WTC11 (cell line): ENCODE results near the gene RIPOR2. TPM values are rescaled to one million over a fixed set of nuclear protein-coding genes. Genes with fewer than 3 reads are reported as not detected.

Source experiments
- ATAC-seq: fragments of 200-7000 bp; cut with Tn5 transposase; 2 replicates; pipeline ENCODE4 v1.10.0; 2021; ENCODE audit warnings: mild to moderate bottlenecking, moderate library complexity
- CTCF ChIA-PET: fragments of 300-600 bp; sonication (Branson Sonifier 250); formaldehyde crosslinking; loops from one replicate; lab custom pipeline; 2021; ENCODE audit warnings: antibody characterized with exemption; lab: Charles Lee
- POLR2A ChIA-PET: fragments of 350-600 bp; sonication (Branson Sonifier 250); formaldehyde crosslinking; loops from one replicate; lab custom pipeline; 2021; ENCODE audit warnings: antibody characterized with exemption; lab: Charles Lee
- DNase-seq: peaks from one replicate; pipeline ENCODE4 v3.0.0; 2021; ENCODE audit warnings: low spot score
- H3K27ac Mint-ChIP-seq: 2 replicates; pipeline ENCODE4 v1.8.0; 2021; ENCODE audit warnings: mixed read lengths
- H3K27me3 Mint-ChIP-seq: 2 replicates; pipeline ENCODE4 v1.8.0; 2021; ENCODE audit warnings: low read depth, mild to moderate bottlenecking, moderate library complexity, mixed read lengths
- H3K36me3 Mint-ChIP-seq: 2 replicates; pipeline ENCODE4 v1.8.0; 2021; ENCODE audit warnings: mixed read lengths
- H3K4me1 Mint-ChIP-seq: 2 replicates; pipeline ENCODE4 v1.8.0; 2022; ENCODE audit warnings: mixed read lengths
- H3K4me3 Mint-ChIP-seq: 2 replicates; pipeline ENCODE4 v1.8.0; 2021; ENCODE audit warnings: mild to moderate bottlenecking, moderate library complexity, mixed read lengths
- H3K9me3 Mint-ChIP-seq: 2 replicates; pipeline ENCODE4 v1.8.0; 2021; ENCODE audit warnings: mixed read lengths
- AR ChIP-seq: fragments of 250-450 bp; sonication (Bioruptor Pico); IDR thresholded peaks from 2 replicates; pipeline ENCODE4 v1.9.0; 2021; ENCODE audit warnings: mild to moderate bottlenecking
- ATF1 ChIP-seq: sonication (generic); formaldehyde crosslinking; IDR thresholded peaks from 2 replicates; pipeline ENCODE4 v1.8.1; 2023; ENCODE audit warnings: mild to moderate bottlenecking, moderate library complexity, missing genetic modification reagents
- E2F5 ChIP-seq: sonication (generic); formaldehyde crosslinking; IDR thresholded peaks from 2 replicates; pipeline ENCODE4 v1.8.1; 2022; ENCODE audit warnings: mild to moderate bottlenecking, moderate library complexity, missing genetic modification reagents
- ELF4 ChIP-seq: sonication (generic); formaldehyde crosslinking; IDR thresholded peaks from 2 replicates; pipeline ENCODE4 v1.8.1; 2022; ENCODE audit warnings: low read depth, mild to moderate bottlenecking, moderate library complexity, missing genetic modification reagents
- FOXK1 ChIP-seq: sonication (generic); formaldehyde crosslinking; IDR thresholded peaks from 2 replicates; pipeline ENCODE4 v1.8.0; 2022; ENCODE audit warnings: mild to moderate bottlenecking, moderate library complexity, missing genetic modification reagents
- JUN ChIP-seq: sonication (generic); formaldehyde crosslinking; IDR thresholded peaks from 2 replicates; pipeline ENCODE4 v1.8.0; 2023; ENCODE audit warnings: mild to moderate bottlenecking, missing genetic modification reagents
- KAT7 ChIP-seq: sonication (generic); formaldehyde crosslinking; IDR thresholded peaks from 2 replicates; pipeline ENCODE4 v1.8.1; 2023; ENCODE audit warnings: missing genetic modification reagents, mild to moderate bottlenecking, borderline replicate concordance
- NFATC4 ChIP-seq: fragments of 250-450 bp; sonication (Bioruptor Pico); IDR thresholded peaks from 2 replicates; pipeline ENCODE4 v1.9.0; 2021; ENCODE audit warnings: mild to moderate bottlenecking
- NFE2L1 ChIP-seq: sonication (generic); formaldehyde crosslinking; IDR thresholded peaks from 2 replicates; pipeline ENCODE4 v1.8.1; 2023; ENCODE audit warnings: missing genetic modification reagents
- NR3C1 ChIP-seq: sonication (generic); formaldehyde crosslinking; conservative IDR thresholded peaks from 2 replicates; pipeline ENCODE4 v1.8.1; 2023; ENCODE audit warnings: low read depth, mild to moderate bottlenecking, missing genetic modification reagents
- RORB ChIP-seq: fragments of 250-450 bp; sonication (Bioruptor Pico); IDR thresholded peaks from 2 replicates; pipeline ENCODE4 v1.9.0; 2021; ENCODE audit warnings: mild to moderate bottlenecking
- TEAD4 ChIP-seq: sonication (generic); formaldehyde crosslinking; IDR thresholded peaks from 2 replicates; pipeline ENCODE4 v1.8.0; 2022; ENCODE audit warnings: mild to moderate bottlenecking, missing genetic modification reagents
- ZBTB21 ChIP-seq: sonication (generic); formaldehyde crosslinking; IDR thresholded peaks from 2 replicates; pipeline ENCODE4 v1.8.1; 2023; ENCODE audit warnings: mild to moderate bottlenecking, missing genetic modification reagents, borderline replicate concordance
- ZBTB43 ChIP-seq: sonication (generic); formaldehyde crosslinking; IDR thresholded peaks from 2 replicates; pipeline ENCODE4 v1.8.1; 2023; ENCODE audit warnings: mild to moderate bottlenecking, missing genetic modification reagents
- ZNF121 ChIP-seq: sonication (generic); formaldehyde crosslinking; IDR thresholded peaks from 2 replicates; pipeline ENCODE4 v1.8.0; 2023; ENCODE audit warnings: missing genetic modification reagents
- ZNF138 ChIP-seq: sonication (generic); formaldehyde crosslinking; conservative IDR thresholded peaks from 2 replicates; pipeline ENCODE4 v1.8.1; 2022; ENCODE audit warnings: mild to moderate bottlenecking, moderate library complexity, missing genetic modification reagents
- ZNF317 ChIP-seq: sonication (generic); formaldehyde crosslinking; IDR thresholded peaks from 2 replicates; pipeline ENCODE4 v1.8.1; 2023; ENCODE audit warnings: low read depth, mild to moderate bottlenecking, moderate library complexity, missing genetic modification reagents, borderline replicate concordance
- total RNA-seq: library from RNA; stranded (reverse); gene quantifications from 3 replicates; pipeline ENCODE4 v1.2.3, GENCODE V29; 2021
- TF ChIP-seq, protein P1 (sequence below): sonication (generic); formaldehyde crosslinking; conservative IDR thresholded peaks from 2 replicates; pipeline ENCODE4 v1.8.1; 2023; ENCODE audit warnings: mild to moderate bottlenecking, low read depth, missing genetic modification reagents, moderate library complexity
- TF ChIP-seq, protein P2 (sequence below): sonication (generic); formaldehyde crosslinking; IDR thresholded peaks from 2 replicates; pipeline ENCODE4 v1.8.0; 2022; ENCODE audit warnings: mild to moderate bottlenecking, missing genetic modification reagents
- TF ChIP-seq, protein P3 (sequence below): sonication (generic); formaldehyde crosslinking; IDR thresholded peaks from 2 replicates; pipeline ENCODE4 v1.8.0; 2022; ENCODE audit warnings: mild to moderate bottlenecking, missing genetic modification reagents

Gene RIPOR2
- total RNA-seq, 1 experiment from 2014 or later = 13.5 TPM

GRCh38 chr6:24961852-24962251 is 26.1 kb upstream of the RIPOR2 start:
- ChIA-PET CTCF (interaction anchor here (0.7 to 1.0 kb wide), 3 partner anchors 30 to 56 kb away, joined by 3 to 4 read pairs (median 3); no protein-coding TSS in a partner anchor), POLR2A (no interaction called here)
- DNase-seq (no peak), ATAC-seq (no peak)
- Mint-ChIP-seq H3K4me3 (no peak overlapping the region), H3K9me3 (peaks cover 17% of the 10 kb centered on the region), H3K4me1 (peaks cover 3% of the 10 kb centered on the region; the same call in 1 of the 2 replicates), H3K27ac (no peak overlapping the region), H3K27me3 (no peaks in the 10 kb centered on the region), H3K36me3 (peaks cover 2% of the 10 kb centered on the region; the same call in 1 of the 2 replicates)
- TF ChIP-seq, protein P1, sequence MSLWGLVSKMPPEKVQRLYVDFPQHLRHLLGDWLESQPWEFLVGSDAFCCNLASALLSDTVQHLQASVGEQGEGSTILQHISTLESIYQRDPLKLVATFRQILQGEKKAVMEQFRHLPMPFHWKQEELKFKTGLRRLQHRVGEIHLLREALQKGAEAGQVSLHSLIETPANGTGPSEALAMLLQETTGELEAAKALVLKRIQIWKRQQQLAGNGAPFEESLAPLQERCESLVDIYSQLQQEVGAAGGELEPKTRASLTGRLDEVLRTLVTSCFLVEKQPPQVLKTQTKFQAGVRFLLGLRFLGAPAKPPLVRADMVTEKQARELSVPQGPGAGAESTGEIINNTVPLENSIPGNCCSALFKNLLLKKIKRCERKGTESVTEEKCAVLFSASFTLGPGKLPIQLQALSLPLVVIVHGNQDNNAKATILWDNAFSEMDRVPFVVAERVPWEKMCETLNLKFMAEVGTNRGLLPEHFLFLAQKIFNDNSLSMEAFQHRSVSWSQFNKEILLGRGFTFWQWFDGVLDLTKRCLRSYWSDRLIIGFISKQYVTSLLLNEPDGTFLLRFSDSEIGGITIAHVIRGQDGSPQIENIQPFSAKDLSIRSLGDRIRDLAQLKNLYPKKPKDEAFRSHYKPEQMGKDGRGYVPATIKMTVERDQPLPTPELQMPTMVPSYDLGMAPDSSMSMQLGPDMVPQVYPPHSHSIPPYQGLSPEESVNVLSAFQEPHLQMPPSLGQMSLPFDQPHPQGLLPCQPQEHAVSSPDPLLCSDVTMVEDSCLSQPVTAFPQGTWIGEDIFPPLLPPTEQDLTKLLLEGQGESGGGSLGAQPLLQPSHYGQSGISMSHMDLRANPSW (CRISPR knock-in tag) = no peak
- no peak for TF ChIP-seq E2F5 (CRISPR knock-in tag)
- TF ChIP-seq ZNF317 = no peak
- no peak for TF ChIP-seq FOXK1 (CRISPR knock-in tag)
- no peak for TF ChIP-seq NFE2L1 (CRISPR knock-in tag)
- TF ChIP-seq AR = no peak
- no peak for TF ChIP-seq ZNF121 (CRISPR knock-in tag)
- no peak for TF ChIP-seq ATF1 (CRISPR knock-in tag)
- TF ChIP-seq ELF4 = no peak
- TF ChIP-seq, protein P2, sequence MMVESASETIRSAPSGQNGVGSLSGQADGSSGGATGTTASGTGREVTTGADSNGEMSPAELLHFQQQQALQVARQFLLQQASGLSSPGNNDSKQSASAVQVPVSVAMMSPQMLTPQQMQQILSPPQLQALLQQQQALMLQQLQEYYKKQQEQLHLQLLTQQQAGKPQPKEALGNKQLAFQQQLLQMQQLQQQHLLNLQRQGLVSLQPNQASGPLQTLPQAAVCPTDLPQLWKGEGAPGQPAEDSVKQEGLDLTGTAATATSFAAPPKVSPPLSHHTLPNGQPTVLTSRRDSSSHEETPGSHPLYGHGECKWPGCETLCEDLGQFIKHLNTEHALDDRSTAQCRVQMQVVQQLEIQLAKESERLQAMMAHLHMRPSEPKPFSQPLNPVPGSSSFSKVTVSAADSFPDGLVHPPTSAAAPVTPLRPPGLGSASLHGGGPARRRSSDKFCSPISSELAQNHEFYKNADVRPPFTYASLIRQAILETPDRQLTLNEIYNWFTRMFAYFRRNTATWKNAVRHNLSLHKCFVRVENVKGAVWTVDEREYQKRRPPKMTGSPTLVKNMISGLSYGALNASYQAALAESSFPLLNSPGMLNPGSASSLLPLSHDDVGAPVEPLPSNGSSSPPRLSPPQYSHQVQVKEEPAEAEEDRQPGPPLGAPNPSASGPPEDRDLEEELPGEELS = no peak
- no peak for TF ChIP-seq ZNF138 (CRISPR knock-in tag)
- no peak for TF ChIP-seq ZBTB43 (CRISPR knock-in tag)

GRCh38 chr6:24960991-24961475 is 25.3 kb upstream of the RIPOR2 start:
- Mint-ChIP-seq H3K9me3 (peaks cover 17% of the 10 kb centered on the region), H3K27ac (no peak overlapping the region), H3K36me3 (peaks cover 2% of the 10 kb centered on the region; the same call in 1 of the 2 replicates), H3K4me1 (peaks cover 3% of the 10 kb centered on the region; the same call in 1 of the 2 replicates), H3K4me3 (no peak overlapping the region), H3K27me3 (no peaks in the 10 kb centered on the region)
- DNase-seq = no peak
- ChIA-PET POLR2A (no interaction called here), CTCF (no interaction called here)
- no peak for ATAC-seq
- TF ChIP-seq JUN (CRISPR knock-in tag) = no peak
- TF ChIP-seq NR3C1 (CRISPR knock-in tag) = no peak
- no peak for TF ChIP-seq ZNF138 (CRISPR knock-in tag)
- TF ChIP-seq AR = no peak
- no peak for TF ChIP-seq RORB (CRISPR knock-in tag)
- TF ChIP-seq, protein P3, sequence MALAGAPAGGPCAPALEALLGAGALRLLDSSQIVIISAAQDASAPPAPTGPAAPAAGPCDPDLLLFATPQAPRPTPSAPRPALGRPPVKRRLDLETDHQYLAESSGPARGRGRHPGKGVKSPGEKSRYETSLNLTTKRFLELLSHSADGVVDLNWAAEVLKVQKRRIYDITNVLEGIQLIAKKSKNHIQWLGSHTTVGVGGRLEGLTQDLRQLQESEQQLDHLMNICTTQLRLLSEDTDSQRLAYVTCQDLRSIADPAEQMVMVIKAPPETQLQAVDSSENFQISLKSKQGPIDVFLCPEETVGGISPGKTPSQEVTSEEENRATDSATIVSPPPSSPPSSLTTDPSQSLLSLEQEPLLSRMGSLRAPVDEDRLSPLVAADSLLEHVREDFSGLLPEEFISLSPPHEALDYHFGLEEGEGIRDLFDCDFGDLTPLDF (CRISPR knock-in tag) = no peak
- no peak for TF ChIP-seq ZBTB43 (CRISPR knock-in tag)
- TF ChIP-seq TEAD4 (CRISPR knock-in tag) = no peak
- no peak for TF ChIP-seq ZBTB21 (CRISPR knock-in tag)
- no peak for TF ChIP-seq KAT7 (CRISPR knock-in tag)
- TF ChIP-seq NFATC4 (CRISPR knock-in tag) = no peak
